HG03442 (cell line): Measurements from ENCODE around the gene TMEM92.

Source experiments
- ATAC-seq: cut with Tn5 transposase; IDR thresholded peaks from one replicate; pipeline ENCODE4 v1.9.1; 2021; ENCODE audit warnings: mild to moderate bottlenecking, moderate library complexity; ENCODE audit not compliant: unreplicated experiment

TMEM92 gene

DNA sequence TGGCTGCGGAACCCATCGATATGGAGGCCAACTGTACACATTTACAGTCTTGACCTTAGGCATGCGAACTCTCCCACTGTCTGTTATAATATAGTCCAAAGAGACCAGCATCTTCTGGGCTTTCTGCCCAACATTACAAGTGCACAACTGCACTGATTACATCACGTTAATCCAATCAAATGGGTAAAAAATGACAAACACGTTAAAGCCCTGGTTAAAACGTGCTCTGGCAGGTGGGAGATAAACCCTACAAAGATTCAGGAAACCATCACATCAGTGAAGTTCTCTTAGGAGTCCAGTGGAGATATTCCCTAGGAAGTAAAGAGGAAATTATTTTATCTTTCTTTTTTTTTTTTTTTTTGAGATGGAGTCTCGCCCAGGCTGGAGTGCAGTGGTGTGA, 48.0 kb downstream of the TMEM92 start:
- ATAC-seq, result no peak

DNA sequence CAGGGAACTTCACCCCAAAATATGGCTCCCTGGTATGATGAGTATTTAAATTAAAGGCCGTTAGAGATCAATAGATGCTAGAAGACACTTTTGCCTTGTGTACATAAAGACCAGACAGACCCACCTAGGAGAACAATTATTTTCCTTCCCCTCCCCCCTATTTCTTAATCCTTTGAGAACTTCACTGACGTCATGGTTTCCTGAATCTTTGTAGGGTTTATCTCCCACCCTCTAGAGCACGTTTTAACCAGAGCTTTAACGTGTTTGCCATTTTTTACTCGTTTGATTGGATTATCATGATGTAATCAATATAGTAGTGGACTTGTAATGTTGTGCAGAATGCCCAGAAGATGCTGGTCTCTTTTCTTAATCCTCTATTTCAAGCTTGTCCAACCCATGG, 48.8 kb downstream of the TMEM92 start:
- no peak for ATAC-seq

DNA sequence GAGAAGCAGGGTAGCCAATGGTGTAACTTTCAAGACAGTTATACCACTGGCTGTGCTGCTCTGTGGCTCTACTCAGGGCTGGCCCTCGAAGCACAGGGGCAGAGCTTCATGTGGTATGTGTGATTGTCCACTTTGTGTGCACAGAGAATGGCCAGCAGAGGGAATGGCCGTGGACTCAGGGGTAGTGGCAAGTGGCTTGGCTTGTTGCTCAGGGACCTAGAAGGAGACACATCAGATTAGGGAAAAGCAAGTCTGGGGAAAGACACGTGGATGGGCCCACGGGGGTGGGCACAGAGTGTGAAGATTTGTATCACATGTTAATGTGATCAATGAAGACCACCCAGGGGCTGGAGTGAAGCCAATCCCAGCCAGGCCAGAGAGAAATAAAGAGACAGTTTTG, 51.6 kb downstream of the TMEM92 start:
- ATAC-seq, result no peak

DNA sequence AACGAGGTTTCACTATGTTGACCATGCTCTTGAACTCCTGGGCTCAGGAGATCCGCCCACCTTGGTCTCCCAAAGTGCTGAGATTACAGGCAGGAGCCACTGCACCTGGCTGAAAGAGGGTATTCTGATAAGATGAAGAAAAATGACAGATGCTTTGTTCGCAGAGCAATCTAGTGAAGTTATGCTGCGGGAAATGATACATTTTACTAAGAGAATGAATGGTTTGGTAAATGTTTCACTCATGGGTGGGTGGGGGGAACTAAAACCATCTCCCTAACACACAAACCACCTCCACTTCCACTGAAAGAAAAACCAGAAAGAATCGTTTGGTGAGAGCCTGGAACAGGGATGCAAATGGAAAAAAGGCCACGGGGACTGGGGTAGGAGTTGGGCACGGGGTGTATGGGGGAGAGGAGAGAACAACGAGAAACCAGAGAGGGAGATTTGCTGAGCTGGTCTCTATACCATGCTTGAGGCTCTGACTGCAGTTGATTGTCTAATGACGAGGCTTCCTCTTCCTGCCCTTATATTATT, 52.6 kb downstream of the TMEM92 start:
- no peak for ATAC-seq

DNA sequence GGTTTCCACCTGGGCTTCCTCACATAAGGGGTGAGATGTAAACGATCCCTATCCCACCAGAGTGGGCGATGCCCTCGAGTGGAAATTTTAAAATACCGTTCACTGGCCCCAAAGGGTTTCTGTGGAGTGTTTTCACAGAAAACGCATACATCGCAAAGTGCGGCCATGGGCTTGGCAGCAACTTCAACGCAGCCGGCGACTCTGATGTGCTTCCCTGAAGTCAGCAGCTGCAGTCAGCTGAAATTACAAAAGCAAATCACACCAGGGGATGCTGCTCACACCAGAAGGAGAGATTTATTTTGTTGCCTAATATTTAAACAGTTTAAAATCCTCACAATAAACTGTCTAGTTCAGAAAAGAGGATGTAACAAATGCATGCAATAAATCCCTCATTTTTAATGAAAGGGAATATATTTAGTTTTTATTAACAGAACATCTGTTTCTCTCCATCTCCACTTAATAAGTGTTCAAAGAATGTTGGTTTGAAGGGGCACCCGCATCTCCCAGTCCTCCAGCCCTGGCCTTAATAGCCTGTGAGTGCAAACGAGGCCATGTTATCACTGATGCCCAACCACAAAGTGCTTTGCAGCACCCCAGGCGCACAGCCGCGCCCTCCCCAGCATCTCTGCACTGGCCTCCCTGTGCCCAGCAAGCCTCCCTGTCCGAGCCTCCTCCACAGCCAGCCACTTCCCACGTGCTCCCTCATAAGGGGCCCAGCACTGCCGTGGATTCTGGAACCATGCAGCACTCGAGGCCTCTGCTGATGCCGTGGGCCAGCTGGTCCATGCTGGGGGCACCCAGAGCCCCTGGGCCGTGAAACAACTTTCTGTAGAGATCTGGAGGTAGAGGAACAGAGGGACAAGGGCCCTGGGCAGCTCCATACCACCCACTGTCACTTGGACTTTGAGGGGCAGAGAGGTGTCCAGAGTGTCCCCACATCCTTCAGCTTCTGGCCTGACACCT, 54.4 kb downstream of the TMEM92 start:
- no peak for ATAC-seq

DNA sequence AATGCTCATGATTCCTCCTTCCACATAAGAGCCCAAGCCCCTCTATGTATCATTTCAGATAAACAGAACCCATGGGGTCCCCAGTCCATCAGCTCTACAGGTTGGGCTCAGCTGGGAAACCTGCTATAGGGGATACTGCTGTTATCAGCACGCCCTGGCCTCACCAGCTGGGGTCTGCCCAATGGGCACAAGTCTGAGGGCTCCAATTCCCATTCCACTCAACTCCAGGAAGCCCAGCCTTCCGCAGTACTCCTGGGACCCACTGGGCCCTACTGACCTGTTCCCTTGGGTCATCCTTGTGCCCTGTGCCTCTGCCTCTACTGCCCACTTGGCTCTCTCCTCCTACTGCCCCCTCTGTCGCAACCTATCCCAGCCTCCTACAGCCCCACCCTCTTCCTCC, 55.5 kb downstream of the TMEM92 start:
- no peak for ATAC-seq

DNA sequence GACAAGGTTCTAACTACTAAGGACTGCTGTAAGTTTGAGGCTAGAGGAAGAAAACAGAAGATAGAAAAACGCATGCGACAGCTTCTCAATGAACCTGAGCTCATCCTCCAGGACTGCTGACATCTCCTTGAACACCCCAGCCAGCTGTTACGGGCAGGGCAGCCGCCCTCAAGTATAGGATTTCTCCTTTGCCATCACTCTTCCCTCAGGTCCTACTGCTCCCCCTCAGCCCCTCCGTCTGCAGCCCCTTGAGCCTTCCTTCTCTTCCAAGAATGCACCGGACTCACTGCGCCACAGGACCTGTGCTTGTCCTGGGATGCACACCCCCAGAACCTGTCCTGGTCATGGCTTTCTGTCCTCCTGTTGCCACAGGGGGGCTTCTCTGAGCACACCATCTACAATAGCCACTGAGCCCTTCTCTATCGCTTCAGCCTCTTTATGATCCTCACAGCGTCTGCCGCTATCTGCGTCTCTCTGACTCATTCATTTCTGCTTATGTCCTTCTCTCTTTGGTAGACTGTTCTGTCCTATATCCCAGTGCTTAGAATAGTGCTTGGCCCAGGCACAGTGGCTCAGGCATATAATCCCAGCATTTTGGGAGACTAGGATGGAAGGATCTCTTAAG, 56.0 kb downstream of the TMEM92 start:
- ATAC-seq, result no peak
